ENCODE results near the gene ATP2B1. TPM values are rescaled to one million over a fixed set of nuclear protein-coding genes. Genes with fewer than 3 reads are reported as not detected.
A peak's percentile ranks its signal among the peaks of the same experiment; 100 is the strongest.
"Not testable (repeated sequence)": the region's sequence is repeated elsewhere in the genome, so short reads cannot be mapped to it uniquely, and the experiment has no call there.

The ATP2B1 gene
- total RNA-seq (10 to 100 TPM; 52.2 to 52.5 TPM), polyA plus RNA-seq (10 to 100 TPM; 16.3 to 30.9 (median 26.4) TPM), total RNA-seq (86.8 to 167 (median 119) reads per million in 6 experiments)

DNA sequence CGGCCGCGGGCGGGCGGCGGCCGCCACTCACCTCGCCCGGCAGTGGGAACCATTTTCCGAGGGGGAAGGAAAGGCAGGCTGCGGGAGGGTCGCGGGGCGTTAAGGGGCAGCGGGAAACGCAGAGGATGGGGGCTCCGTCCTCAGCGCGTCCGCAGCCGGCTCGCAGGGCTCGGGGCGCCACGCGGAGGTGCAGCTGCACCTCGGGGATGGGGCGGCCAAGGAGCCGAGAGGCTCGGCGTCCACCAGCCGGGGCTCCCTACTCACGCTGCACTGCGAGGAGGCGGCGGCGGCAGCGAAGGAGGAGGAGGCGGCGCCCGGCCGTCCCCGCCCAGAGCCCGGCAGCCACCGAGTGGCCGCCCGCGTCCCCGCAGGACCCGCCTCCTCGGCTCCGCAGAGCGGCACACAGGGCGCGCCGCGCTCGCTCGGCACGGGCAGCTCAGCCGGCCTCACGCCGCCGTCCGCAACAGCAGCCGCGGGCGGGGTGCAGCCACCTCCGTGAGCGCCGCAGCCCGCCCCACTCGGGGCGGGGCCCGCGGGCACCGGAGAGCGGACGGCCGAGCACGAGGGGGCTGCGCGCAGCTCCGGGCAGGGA, at the start of gene ATP2B1:
TSS of gene ATP2B1 (minus strand) at position 274 of the 592 bp plus-strand sequence. CDS start 52,952 bp downstream, outside the sequence.
- POLR2A ChIA-PET: interaction anchor here (0.6 to 3.9 kb wide), 38 partner anchors 13 to 386 kb away, joined by 3 to 55 read pairs (median 4); partner anchors contain the start of gene GALNT4
- Mint-ChIP-seq H3K4me3 (peak within 1 kb of the TSS; percentile 89 to 97 (median 94)), H3K27me3 (no peaks in the 10 kb centered on the region), H3K27ac (peak within 1 kb of the TSS; percentile 92 to 99 (median 98)), H3K36me3 (no peaks in the 10 kb centered on the region), H3K9me3 (peaks cover 0 to 3% (median 0%) of the 10 kb centered on the region in 9 donors), H3K4me1 (peaks cover 13 to 48% (median 36%) of the 10 kb centered on the region in 4 donors)
- DNase-seq (peak; percentile 77 to 90 (median 84)), ATAC-seq (peak; percentile 61 to 63)

DNA sequence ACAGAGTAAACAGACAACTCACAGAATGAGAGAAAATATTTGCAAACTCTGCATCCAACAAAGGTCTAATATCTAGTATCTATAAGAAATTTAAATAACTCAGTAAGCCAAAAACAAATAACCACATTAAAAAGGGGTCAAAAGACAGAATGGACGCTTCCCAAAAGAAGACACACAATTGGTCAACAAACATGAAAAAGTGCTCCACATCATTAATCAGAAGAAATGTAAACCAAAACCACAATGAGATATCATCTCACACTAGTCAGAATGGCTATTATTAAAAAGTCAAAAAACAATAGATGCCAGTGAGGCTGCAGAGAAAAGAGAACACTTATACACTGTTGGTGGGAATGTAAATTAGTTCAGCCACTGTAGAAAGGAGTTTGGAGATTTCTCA, 49.3 kb upstream of the ATP2B1 start:
- H3K4me3 Mint-ChIP-seq, H3K27me3 Mint-ChIP-seq, H3K36me3 Mint-ChIP-seq, DNase-seq, POLR2A ChIA-PET, ATAC-seq, H3K9me3 Mint-ChIP-seq: not testable (repeated sequence)
- peak overlapping the region in 1 of 10 donors; percentile 3 for H3K27ac Mint-ChIP-seq
- peaks cover 15 to 59% (median 25%) of the 10 kb centered on the region in 4 donors for H3K4me1 Mint-ChIP-seq

DNA sequence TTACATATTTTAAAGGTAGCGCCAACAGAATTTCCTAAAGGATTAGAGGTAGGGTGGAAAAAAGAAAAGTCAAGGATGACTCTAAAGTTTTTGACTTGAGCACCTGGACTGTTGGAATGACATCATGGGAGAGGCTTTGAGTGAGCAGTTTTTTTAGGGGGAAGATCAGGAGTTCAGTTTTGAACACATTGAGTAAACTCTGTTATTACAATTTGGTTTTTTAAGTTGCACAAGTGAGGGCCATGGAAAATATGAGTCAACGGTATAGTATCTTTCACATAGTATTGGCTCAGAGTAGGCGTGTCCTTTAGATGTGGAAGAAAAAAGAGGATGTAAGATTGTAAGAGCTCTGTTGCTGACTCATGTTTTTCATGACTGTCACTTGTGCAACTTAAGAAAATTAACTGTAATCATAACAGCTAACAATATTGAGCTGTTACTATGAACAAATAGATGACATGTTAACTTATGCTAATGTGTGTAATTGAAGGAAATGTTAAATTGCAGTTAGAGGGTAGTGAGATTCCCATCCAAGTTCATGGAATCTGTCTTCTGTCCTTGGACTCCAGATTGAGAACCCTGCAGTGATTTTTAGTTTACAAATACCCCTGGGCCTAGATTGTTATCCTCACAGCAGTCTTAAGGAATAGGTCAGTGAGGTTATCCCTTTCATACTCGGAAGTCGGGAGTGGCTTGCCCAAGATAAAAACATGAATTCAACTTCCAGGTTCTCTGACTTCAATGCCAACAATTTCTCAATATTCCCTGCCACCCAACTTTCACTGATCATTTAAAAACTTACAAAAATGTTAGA, 48.2 kb upstream of the ATP2B1 start:
- H3K27ac Mint-ChIP-seq: peak overlapping the region in 4 of 10 donors; percentile 2 to 84 (median 70)
- peaks cover 0 to 7% (median 0%) of the 10 kb centered on the region in 9 donors for H3K9me3 Mint-ChIP-seq
- peaks cover 15 to 58% (median 25%) of the 10 kb centered on the region in 4 donors for H3K4me1 Mint-ChIP-seq
- DNase-seq: peak in 2 of 10 donors; percentile 3 to 4
- POLR2A ChIA-PET: no interaction called here
- H3K27me3 Mint-ChIP-seq: peaks cover 0 to 3% (median 0%) of the 10 kb centered on the region in 5 donors
- peak; percentile 62 to 75 for ATAC-seq
- no peaks in the 10 kb centered on the region for H3K36me3 Mint-ChIP-seq
- peak overlapping the region in 1 of 10 donors; percentile 5 for H3K4me3 Mint-ChIP-seq

DNA sequence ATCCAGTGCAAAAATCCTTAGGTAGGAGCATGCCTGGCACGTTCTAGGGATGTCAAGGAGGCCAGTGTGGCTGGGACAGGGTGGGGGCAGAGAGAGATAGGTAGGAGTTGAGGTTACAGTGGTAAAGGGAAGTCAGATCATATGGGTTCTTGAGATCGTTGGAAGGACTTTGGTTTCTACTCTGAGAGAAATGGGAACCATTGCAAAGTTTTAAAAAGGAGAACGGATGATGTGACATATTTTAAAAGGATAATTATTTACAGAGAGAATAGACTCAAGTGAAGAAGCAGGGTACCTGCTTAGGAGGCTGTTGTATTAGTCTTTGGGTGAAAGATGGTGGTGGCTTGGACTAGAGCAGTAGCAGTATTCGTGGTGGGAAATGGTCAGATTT, 47.6 kb upstream of the ATP2B1 start:
- Mint-ChIP-seq H3K27ac (peak overlapping the region in 5 of 10 donors; percentile 2 to 84 (median 44)), H3K9me3 (peaks cover 0 to 7% (median 0%) of the 10 kb centered on the region in 9 donors), H3K4me1 (peaks cover 15 to 52% (median 24%) of the 10 kb centered on the region in 4 donors), H3K27me3 (peaks cover 0 to 3% (median 0%) of the 10 kb centered on the region in 5 donors), H3K36me3 (no peaks in the 10 kb centered on the region), H3K4me3 (peak overlapping the region in 1 of 10 donors; percentile 5)
- ATAC-seq (no peak), DNase-seq (no peak)
- POLR2A ChIA-PET: no interaction called here

DNA sequence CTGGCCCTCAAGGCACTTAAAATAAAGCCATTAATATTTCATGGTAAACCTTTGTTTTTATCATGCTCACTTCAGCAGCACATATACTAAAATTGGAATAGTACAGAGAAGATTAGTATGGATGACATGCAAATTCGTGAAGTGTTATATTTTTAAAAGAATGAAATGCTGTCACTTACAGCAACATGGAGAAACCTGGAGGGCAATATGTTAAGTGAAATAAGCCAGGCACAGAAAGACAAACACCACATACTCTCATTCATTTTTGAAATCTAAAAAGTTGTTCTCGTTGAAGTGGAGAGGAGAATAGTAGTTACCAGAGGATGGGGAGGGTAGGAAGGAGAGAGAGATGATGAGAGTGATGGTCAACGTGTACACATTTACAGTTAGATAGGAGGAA, 45.4 kb upstream of the ATP2B1 start:
- Mint-ChIP-seq H3K4me1 (peaks cover 8 to 34% (median 12%) of the 10 kb centered on the region in 4 donors), H3K9me3 (peaks cover 0 to 7% (median 0%) of the 10 kb centered on the region in 9 donors), H3K4me3 (no peak overlapping the region), H3K27ac (no peak overlapping the region), H3K27me3 (peaks cover 0 to 3% (median 0%) of the 10 kb centered on the region in 5 donors), H3K36me3 (no peaks in the 10 kb centered on the region)
- ATAC-seq (no peak), DNase-seq (no peak)
- POLR2A ChIA-PET: no interaction called here

DNA sequence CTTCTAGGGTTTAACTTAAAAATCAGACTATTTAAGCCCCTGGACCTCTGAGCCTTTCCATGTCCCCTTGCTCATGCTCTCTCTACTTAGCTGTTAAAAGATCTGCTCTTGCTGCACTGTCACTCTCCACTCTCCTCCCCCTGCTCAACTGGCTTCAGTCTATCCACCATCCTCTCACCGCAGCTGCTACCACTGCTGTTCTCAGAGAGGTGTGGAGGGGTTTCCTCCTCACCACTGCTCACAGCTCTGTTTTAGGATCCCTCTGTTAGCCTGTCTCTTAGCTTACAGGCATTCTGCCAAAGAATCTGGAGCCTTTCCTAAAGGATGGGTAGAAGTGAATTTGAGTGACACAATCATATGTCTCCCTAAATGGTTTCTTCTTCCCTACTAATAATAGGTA, 43.7 kb upstream of the ATP2B1 start:
- Mint-ChIP-seq H3K27ac (peak overlapping the region in 3 of 10 donors; percentile 5 to 60 (median 15)), H3K9me3 (peaks cover 0 to 7% (median 0%) of the 10 kb centered on the region in 9 donors), H3K4me1 (peaks cover 8 to 24% (median 12%) of the 10 kb centered on the region in 4 donors), H3K27me3 (peaks cover 0 to 3% (median 0%) of the 10 kb centered on the region in 5 donors), H3K4me3 (no peak overlapping the region), H3K36me3 (no peaks in the 10 kb centered on the region)
- DNase-seq (no peak), ATAC-seq (no peak)
- POLR2A ChIA-PET: interaction anchor here (0.6 to 1.8 kb wide), 2 partner anchors 43 to 46 kb away, joined by 3 to 4 read pairs; partner anchors contain the start of gene ATP2B1

DNA sequence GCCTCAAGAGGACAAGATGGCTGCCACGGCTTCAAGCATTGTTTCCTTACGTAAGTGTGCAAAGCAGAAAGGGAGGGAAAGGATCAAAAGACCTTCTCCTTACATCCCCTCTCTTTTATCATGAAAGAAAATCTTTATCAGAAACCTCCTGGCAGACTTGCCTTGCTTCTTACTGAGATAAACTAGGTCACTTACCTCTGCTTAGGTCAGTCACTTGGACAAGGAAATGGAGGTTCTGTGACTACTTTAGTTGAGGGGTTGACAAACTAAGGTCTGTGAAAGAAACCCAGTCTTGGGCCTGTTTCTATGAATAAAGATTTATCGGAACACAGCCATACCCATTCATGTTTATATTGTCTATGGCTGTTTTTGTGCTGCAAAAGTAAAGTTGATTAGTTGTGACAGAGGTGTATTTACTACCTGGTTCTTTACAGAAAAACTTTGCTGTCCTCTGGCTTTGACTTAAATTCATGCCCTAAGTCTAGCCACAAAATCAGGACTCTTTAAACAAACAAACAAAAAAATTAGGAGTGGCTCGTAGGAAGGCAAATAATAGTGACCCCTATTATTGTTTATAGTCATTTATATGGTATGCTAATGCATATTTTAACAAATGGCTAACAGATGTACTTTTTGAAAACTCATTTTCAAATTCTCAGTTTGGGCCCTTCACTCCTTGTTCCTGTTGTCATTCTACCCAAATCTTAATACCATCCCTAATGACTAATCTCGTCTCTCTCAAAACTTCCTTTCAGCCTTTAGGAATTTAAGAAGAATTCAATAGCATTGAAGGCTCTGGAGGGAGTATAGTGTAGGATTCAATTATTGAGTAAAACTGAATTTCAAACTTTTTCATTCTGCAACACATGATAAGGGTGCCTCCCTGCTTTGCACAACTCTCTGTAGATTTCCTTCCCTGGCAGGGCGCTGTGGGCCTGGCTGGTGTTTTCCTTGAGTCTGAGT, 42.0 kb upstream of the ATP2B1 start:
- Mint-ChIP-seq H3K4me1 (peaks cover 0 to 9% (median under 1%) of the 10 kb centered on the region in 4 donors), H3K27me3 (peaks cover 0 to 3% (median 0%) of the 10 kb centered on the region in 5 donors), H3K4me3 (no peak overlapping the region), H3K9me3 (no peaks in the 10 kb centered on the region), H3K36me3 (no peaks in the 10 kb centered on the region), H3K27ac (no peak overlapping the region)
- POLR2A ChIA-PET: interaction anchor here (1.8 kb wide), 1 partner anchor 41 kb away, joined by 4 read pairs; the partner anchor contains the start of gene ATP2B1
- DNase-seq: no peak
- no peak for ATAC-seq

DNA sequence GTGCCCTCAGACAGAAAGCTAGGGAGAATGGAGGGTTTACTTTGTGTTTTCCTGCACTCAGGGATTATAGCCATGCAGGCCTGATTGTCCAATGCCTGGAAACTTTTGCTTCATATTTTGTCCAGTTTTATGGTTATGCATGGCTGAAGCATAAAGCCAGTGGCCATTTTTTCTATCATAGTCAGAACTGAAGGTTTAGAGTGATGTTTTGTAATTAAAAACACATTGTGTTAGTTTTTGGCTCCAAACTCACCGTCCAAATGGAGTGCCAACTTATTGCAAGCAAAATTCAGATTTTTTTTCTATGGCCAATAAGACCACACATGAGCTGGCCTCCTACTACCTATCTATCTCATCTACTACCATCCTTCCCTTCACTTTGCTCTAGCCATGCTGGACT, 40.2 kb upstream of the ATP2B1 start:
- no peaks in the 10 kb centered on the region for H3K36me3 Mint-ChIP-seq
- no peaks in the 10 kb centered on the region for H3K9me3 Mint-ChIP-seq
- H3K27ac Mint-ChIP-seq: no peak overlapping the region
- H3K4me1 Mint-ChIP-seq: peaks cover 0 to 9% (median under 1%) of the 10 kb centered on the region in 4 donors
- DNase-seq: no peak
- H3K4me3 Mint-ChIP-seq: no peak overlapping the region
- POLR2A ChIA-PET: no interaction called here
- peaks cover 0 to 3% (median 0%) of the 10 kb centered on the region in 5 donors for H3K27me3 Mint-ChIP-seq
- no peak for ATAC-seq

DNA sequence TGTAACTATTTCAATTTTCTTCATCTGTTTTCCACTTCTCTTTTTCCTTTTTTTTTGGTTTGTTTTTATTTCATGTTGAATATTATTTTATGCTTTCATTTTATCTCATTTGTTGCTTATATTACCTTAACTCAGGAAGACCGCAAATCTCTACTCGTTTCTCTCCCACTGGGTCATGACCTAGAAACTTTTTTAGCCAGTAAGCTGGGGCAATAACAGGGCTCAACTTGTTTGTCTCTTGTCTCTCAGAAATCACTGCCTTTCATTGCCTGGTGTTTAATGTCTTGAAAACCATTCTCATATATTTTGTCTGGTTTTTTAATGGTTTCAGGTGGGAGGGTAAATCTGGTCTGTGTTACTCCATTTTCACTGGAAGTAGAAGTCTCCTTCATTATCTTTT, 36.6 kb upstream of the ATP2B1 start:
- peaks cover 0 to 20% (median 14%) of the 10 kb centered on the region in 3 donors for H3K36me3 Mint-ChIP-seq
- H3K27ac Mint-ChIP-seq: peak overlapping the region in 2 of 10 donors; percentile 2 to 35
- no peak for DNase-seq

DNA sequence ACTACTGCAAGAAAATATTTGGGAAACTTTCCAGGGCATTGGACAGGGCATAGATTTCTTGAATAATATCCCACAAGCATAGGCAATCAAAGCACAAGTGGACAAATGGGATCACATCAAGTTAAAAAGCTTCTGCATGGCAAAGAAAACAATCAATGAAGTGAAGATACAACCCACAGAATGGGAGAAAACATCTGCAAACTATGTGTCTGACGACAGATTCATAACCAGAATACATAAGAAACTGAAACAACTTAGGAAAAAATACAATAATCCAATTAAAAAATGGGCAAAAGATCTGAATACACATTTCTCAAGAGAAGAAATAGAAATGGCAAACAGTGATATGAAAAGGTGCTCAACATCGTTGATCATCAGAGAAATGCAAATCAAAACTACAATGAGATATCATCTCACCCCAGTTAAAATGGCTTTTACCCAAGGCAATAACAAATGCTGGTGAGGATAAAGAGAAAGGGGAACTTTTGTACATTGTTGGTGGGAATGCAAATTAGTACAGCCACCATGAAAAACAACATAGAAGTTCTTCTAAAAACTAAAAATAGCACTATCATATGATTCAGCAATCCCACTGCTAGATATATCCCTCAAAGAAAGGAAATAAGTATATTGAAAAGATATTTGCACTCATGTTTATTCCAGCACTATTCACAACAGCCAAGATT, 33.8 kb upstream of the ATP2B1 start:
- Mint-ChIP-seq H3K36me3 (peaks cover 0 to 44% (median 22%) of the 10 kb centered on the region in 3 donors), H3K4me3 (peak overlapping the region in 1 of 10 donors; percentile 54), H3K9me3 (peaks cover 12 to 47% (median 37%) of the 10 kb centered on the region in 9 donors), H3K27ac (peak overlapping the region in 2 of 10 donors; percentile 0 to 73), H3K4me1 (peaks cover 0 to 11% (median under 1%) of the 10 kb centered on the region in 4 donors), H3K27me3 (no peaks in the 10 kb centered on the region)
- no peak for ATAC-seq
- POLR2A ChIA-PET: no interaction called here
- DNase-seq: no peak

More for the DNA sequence above, 36.6 kb upstream of the ATP2B1 start:
- Mint-ChIP-seq H3K27me3 (no peaks in the 10 kb centered on the region), H3K4me1 (peaks cover 0 to 11% (median under 1%) of the 10 kb centered on the region in 4 donors), H3K4me3 (no peak overlapping the region), H3K9me3 (peaks cover 4 to 22% (median 18%) of the 10 kb centered on the region in 9 donors)
- POLR2A ChIA-PET: no interaction called here
- no peak for ATAC-seq

DNA sequence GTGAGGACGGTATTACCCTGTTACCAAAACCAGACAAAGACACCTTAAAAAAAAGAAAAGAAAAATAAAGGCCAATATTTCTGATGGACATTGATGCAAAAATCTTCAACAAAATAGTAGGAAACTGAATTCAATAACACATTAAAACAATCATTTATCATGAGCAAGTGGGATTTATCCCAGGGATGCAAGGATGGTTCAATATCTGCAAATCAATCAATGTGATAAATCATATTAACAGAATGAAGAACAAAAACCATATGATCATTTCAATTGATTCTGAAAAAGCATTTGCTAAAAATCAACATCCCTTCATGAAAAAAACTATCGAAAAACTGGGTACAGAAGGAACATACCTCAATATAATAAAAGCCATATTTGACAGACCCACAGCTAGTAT, 32.3 kb upstream of the ATP2B1 start:
- DNase-seq (no peak), ATAC-seq (no peak)
- Mint-ChIP-seq H3K9me3 (peaks cover 13 to 47% (median 37%) of the 10 kb centered on the region in 9 donors), H3K4me3 (no peak overlapping the region), H3K27ac (no peak overlapping the region), H3K4me1 (peaks cover 0 to 11% (median under 1%) of the 10 kb centered on the region in 4 donors), H3K27me3 (no peaks in the 10 kb centered on the region), H3K36me3 (peaks cover 0 to 46% (median 22%) of the 10 kb centered on the region in 3 donors)
- POLR2A ChIA-PET: no interaction called here
